ENCODE measurements around the gene LEO1.
"Not testable (repeated sequence)": the region's sequence is repeated elsewhere in the genome, so short reads cannot be mapped to it uniquely, and the experiment has no call there.

Gene LEO1

GRCh38 chr15:52003710-52004109, 32.1 kb upstream of the LEO1 start:
- DNase-seq (ENCODE audit: low read depth) = no peak

- DNase-seq (ENCODE audit: low read depth) = not testable (repeated sequence)
These were observed 31.5 kb upstream of the LEO1 start for GRCh38 chr15:52003089-52003488.

- no peak for DNase-seq (ENCODE audit: low read depth)
These were observed 30.8 kb upstream of the LEO1 start for GRCh38 chr15:52002351-52002750.

GRCh38 chr15:51992953-51993352, 21.4 kb upstream of the LEO1 start:
- DNase-seq (ENCODE audit: low read depth) = no peak

GRCh38 chr15:51991141-51991540, 19.6 kb upstream of the LEO1 start:
- DNase-seq (ENCODE audit: low read depth) = no peak

GRCh38 chr15:51982770-51983103, 11.2 kb upstream of the LEO1 start:
- DNase-seq (ENCODE audit: low read depth) = no peak

- DNase-seq (ENCODE audit: low read depth) = no peak
These were observed 10.6 kb upstream of the LEO1 start for GRCh38 chr15:51982013-51982769.

- no peak for DNase-seq (ENCODE audit: low read depth)
These were observed 2.2 kb upstream of the LEO1 start for GRCh38 chr15:51973775-51974174.

- no peak for DNase-seq (ENCODE audit: low read depth)
These were observed 1.6 kb upstream of the LEO1 start for GRCh38 chr15:51973220-51973619.

- DNase-seq (ENCODE audit: low read depth) = no peak
These were observed 575 bp downstream of the LEO1 start for GRCh38 chr15:51971032-51971374.

GRCh38 chr15:51970132-51970817, 1.3 kb downstream of the LEO1 start:
- DNase-seq (ENCODE audit: low read depth) = no peak

- DNase-seq (ENCODE audit: low read depth) = no peak
These were observed 1.9 kb downstream of the LEO1 start for GRCh38 chr15:51969728-51970127.

GRCh38 chr15:51967583-51967982, 4.0 kb downstream of the LEO1 start:
- DNase-seq (ENCODE audit: low read depth) = no peak

- DNase-seq (ENCODE audit: low read depth) = no peak
These were observed 5.4 kb downstream of the LEO1 start for GRCh38 chr15:51966192-51966591.

GRCh38 chr15:51965691-51966090, 5.9 kb downstream of the LEO1 start:
- DNase-seq (ENCODE audit: low read depth) = no peak

- no peak for DNase-seq (ENCODE audit: low read depth)
These were observed 16.1 kb downstream of the LEO1 start for GRCh38 chr15:51955504-51955903.

GRCh38 chr15:51952805-51953204, 18.8 kb downstream of the LEO1 start:
- DNase-seq (ENCODE audit: low read depth) = no peak

- DNase-seq (ENCODE audit: low read depth) = no peak
These were observed 24.5 kb downstream of the LEO1 start for GRCh38 chr15:51947124-51947523.

- DNase-seq (ENCODE audit: low read depth) = no peak
These were observed 32.4 kb downstream of the LEO1 start for GRCh38 chr15:51939216-51939615.

GRCh38 chr15:51938286-51938685, 33.3 kb downstream of the LEO1 start:
- DNase-seq (ENCODE audit: low read depth) = no peak

GRCh38 chr15:51936105-51936478, 35.5 kb downstream of the LEO1 start:
- no peak for DNase-seq (ENCODE audit: low read depth)

- DNase-seq (ENCODE audit: low read depth) = no peak
These were observed 36.0 kb downstream of the LEO1 start for GRCh38 chr15:51935466-51936104.

- no peak for DNase-seq (ENCODE audit: low read depth)
These were observed 39.4 kb downstream of the LEO1 start for GRCh38 chr15:51932161-51932560.

GRCh38 chr15:51931638-51932037, 39.9 kb downstream of the LEO1 start:
- DNase-seq (ENCODE audit: low read depth) = no peak

Data from stimulated activated CD8-positive, alpha-beta memory T cell treated with anti-CD3 and anti-CD28 coated beads, Interleukin-15, amount 100 ng/mL, for 24 hours (primary cell).